WERI-Rb-1 (cell line): Measurements from ENCODE around the gene CRTC1.
"Not testable (repeated sequence)": the region's sequence is repeated elsewhere in the genome, so short reads cannot be mapped to it uniquely, and the experiment has no call there.

Experiments
- DNase-seq: peaks from one replicate; pipeline ENCODE4 v3.0.0-alpha.2; 2020
- H3K27ac ChIP-seq: fragments of 250-450 bp; sonication (Bioruptor Pico); 2 replicates; pipeline ENCODE4 v1.5.1; 2020; ENCODE audit warnings: mild to moderate bottlenecking, moderate library complexity
- H3K27me3 ChIP-seq: fragments of 250-450 bp; sonication (Bioruptor Pico); 2 replicates; pipeline ENCODE4 v1.5.1; 2021; ENCODE audit warnings: mild to moderate bottlenecking, low read depth, moderate library complexity; ENCODE audit not compliant: insufficient read depth, severe bottlenecking
- H3K36me3 ChIP-seq: fragments of 250-450 bp; sonication (Bioruptor Pico); 2 replicates; pipeline ENCODE4 v1.5.1; 2020; ENCODE audit warnings: mild to moderate bottlenecking, moderate library complexity
- H3K4me3 ChIP-seq: 2 replicates; pipeline ENCODE4 v1.5.1; 2011; ENCODE audit warnings: low read depth, mild to moderate bottlenecking, control low read depth, low read length
- H3K9me3 ChIP-seq: fragments of 250-450 bp; sonication (Bioruptor Pico); 2 replicates; pipeline ENCODE4 v1.5.1; 2021; ENCODE audit warnings: mild to moderate bottlenecking, moderate library complexity; ENCODE audit not compliant: severe bottlenecking
- TF ChIP-seq, protein P1 (sequence below): IDR thresholded peaks from 2 replicates; pipeline ENCODE4 v1.5.1; 2011; ENCODE audit warnings: low read depth, mild to moderate bottlenecking, control low read depth, inconsistent platforms, low read length

The CRTC1 gene

DNA sequence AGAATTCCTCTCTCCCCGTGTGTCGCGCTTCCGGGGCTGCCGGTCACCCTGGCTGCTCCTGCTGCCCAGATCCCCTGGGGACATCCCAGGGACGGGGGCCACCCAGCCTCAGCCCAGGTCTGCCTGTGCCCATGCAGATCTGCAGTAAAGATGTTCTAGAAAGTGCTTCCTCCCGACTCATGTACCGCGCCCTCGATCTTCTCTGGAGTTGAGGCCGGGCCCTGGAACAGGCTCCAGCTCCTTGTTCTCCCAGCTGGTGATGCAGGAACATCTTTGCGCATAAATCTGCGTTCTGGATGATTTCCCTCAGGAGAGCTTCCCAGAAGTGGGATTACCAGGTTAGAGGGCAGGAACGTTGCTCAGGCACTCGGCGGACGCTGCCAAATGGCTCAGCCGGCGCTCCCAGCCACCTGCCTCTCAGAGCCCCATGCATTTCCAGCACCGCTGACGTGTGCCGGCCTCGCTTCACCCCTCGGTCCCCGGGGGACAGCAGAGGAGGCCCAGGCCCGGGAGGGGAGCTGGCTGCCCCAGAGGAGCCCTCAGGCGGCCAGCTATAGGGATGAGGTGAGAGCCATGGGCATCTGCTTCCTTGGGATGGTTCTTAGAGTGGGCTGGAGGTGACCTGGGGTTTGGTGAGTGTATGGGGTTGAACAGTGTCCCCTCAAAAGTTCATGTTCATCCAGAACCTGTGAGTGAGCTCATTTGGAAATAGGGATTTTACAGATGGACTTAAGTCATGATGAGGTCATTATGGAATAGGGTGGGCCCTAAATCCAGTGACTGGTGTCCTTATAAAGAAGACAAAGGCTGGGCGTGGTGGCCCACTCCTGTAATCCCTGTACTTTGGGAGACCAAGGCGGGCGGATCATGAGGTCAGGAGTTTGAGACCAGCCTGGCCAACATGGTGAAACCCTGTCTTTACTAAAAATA is 42.6 kb downstream of the CRTC1 start:
- TF ChIP-seq, protein P1, sequence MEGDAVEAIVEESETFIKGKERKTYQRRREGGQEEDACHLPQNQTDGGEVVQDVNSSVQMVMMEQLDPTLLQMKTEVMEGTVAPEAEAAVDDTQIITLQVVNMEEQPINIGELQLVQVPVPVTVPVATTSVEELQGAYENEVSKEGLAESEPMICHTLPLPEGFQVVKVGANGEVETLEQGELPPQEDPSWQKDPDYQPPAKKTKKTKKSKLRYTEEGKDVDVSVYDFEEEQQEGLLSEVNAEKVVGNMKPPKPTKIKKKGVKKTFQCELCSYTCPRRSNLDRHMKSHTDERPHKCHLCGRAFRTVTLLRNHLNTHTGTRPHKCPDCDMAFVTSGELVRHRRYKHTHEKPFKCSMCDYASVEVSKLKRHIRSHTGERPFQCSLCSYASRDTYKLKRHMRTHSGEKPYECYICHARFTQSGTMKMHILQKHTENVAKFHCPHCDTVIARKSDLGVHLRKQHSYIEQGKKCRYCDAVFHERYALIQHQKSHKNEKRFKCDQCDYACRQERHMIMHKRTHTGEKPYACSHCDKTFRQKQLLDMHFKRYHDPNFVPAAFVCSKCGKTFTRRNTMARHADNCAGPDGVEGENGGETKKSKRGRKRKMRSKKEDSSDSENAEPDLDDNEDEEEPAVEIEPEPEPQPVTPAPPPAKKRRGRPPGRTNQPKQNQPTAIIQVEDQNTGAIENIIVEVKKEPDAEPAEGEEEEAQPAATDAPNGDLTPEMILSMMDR: no peak
- Histone ChIP-seq H3K36me3 (peaks cover 6% of the 10 kb centered on the region), H3K4me3 (no peak overlapping the region), H3K9me3 (no peaks in the 10 kb centered on the region), H3K27ac (peak overlapping the region; percentile 91), H3K27me3 (no peaks in the 10 kb centered on the region)
- peak; percentile 92 for DNase-seq

DNA sequence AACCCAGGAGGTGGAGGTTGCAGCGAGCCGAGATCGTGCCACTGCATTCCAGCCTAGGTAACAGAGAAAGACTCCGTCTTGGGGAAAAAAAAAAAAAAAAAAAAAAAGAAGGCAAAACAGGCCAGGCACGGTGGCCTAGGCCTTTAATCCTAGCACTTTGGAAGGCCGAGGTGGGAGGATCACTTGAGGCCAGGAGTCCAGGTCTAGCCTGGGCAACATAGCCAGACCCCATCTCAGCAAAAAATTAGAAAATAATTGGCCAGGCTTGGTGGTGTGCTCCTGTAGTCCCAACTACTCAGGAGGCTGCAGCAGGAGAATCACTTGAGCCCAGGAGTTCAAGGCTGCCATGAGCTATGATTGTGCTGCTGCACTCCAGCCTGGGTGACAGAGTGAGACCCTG is 43.4 kb downstream of the CRTC1 start:
- Histone ChIP-seq H3K36me3 (peaks cover 6% of the 10 kb centered on the region), H3K4me3 (no peak overlapping the region), H3K27ac (peak overlapping the region; percentile 91), H3K9me3 (no peaks in the 10 kb centered on the region), H3K27me3 (no peaks in the 10 kb centered on the region)
- TF ChIP-seq, protein P1: no peak
- no peak for DNase-seq

DNA sequence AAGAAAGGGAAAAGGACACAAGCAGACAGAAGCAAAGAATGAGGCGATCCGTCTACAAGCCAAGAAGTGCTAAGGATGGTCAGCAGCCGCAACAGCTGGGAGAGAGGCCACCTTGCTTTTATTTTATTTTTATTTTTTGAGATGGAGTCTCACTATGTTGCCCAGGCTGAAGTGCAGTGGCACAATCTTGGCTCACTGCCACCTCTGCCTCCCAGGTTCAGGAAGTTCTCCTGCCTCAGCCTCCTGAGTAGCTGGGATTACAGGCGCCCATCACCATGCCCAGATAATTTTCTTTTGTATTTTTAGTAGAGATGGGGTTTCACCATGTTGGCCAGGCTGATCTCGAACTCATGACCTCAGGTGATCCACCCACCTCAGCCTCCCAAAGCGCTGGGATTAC is 44.1 kb downstream of the CRTC1 start:
- not testable (repeated sequence) for H3K9me3 ChIP-seq, H3K4me3 ChIP-seq

DNA sequence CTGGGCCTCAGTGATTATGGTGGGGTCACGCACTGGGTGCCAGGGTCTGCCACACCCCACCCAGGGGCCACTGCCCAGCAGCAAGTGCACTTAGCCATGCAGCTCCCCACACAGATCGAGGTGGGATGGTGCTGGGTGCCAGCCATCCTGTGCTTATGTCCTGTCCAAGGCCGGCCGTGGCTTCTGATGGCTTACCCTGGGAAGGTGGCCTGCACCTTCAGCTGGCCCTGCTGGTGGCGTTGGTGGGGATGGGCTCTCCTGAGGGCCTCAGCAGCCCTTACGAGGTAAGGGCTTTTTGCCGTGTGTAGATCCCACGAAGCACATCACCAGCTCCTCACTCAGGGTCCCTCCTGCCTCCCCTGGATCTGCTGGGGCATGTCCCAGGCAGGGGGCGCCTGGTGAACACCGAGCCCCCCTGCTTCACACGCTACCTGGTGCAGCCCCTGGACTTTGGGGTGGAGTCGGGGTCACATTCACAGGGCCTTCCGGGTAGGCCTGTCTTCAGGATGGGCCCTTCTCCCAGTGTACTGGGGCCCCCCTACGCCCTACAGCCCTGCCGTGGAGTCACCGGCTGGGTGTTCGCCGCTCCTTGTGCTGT is 46.6 kb downstream of the CRTC1 start:
- Histone ChIP-seq H3K27ac (peak overlapping the region; percentile 29), H3K36me3 (peaks cover 5% of the 10 kb centered on the region), H3K27me3 (no peaks in the 10 kb centered on the region), H3K4me3 (no peak overlapping the region), H3K9me3 (peaks cover 4% of the 10 kb centered on the region)
- DNase-seq: no peak
- TF ChIP-seq, protein P1: no peak

More for the DNA sequence above, 44.1 kb downstream of the CRTC1 start:
- not testable (repeated sequence) for DNase-seq, H3K27ac ChIP-seq, H3K27me3 ChIP-seq, H3K36me3 ChIP-seq

DNA sequence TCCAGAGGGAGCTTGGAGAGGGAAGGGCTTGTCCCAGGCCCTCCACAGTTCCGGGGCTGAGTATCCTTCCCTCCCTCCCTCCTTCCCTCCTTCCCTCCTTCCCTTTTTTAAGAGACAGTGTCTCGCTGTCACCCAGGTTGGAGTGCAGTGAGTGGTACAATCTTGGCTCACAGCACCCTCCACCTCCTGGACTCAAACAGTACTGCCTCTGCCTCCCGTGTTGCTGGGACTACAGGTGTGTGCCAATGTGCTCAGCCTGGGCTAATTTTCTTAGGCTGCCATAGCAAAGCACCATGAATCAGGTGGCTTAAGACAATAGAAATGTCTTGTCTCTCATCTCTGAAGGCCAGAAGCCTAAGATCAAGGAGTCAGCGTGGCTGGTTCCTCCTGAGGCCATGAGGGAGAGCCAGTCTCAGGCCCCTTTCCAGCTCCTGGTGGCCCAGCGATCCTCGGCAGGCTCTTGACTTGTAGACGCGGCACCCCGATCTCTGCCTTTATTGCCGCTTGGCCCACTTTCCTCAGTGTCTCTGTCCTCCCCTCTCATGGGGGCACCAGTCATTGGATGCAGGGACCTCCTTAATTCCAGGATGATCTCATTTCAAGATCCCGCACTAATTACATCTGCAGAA is 47.5 kb downstream of the CRTC1 start:
- Histone ChIP-seq H3K9me3 (peaks cover 4% of the 10 kb centered on the region), H3K4me3 (no peak overlapping the region), H3K36me3 (peaks cover 9% of the 10 kb centered on the region), H3K27ac (peak overlapping the region; percentile 29; the same call in 1 of the 2 replicates), H3K27me3 (no peaks in the 10 kb centered on the region)
- DNase-seq: no peak
- TF ChIP-seq, protein P1: peak; percentile 29; the same call in 1 of the 2 replicates

DNA sequence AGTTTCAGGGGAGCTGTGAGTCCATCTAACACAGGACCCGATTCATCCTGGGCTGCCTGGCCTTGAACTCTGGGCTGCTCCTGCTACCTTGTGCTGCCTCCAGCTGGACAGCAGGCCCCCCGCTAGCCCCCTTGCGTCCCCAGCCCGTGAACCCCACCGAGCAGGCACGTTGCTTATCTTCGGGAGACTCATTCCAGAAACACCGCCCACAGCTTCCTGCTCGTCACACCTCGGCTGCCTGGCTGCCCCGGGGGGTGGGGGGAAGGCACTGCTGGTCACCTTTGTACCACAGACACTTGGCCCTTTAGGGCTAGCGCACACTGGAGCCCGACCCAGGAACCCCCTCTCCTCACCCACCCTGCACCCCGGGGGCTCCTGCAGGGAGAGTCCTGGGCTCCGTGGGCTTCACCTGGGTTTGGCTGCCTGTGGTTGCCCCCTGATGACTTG is 48.1 kb downstream of the CRTC1 start:
- no peaks in the 10 kb centered on the region for H3K27me3 ChIP-seq
- H3K4me3 ChIP-seq: no peak overlapping the region
- H3K27ac ChIP-seq: peak overlapping the region; percentile 24
- peaks cover 11% of the 10 kb centered on the region for H3K36me3 ChIP-seq
- DNase-seq: no peak
- peaks cover 4% of the 10 kb centered on the region for H3K9me3 ChIP-seq
- TF ChIP-seq, protein P1: no peak
